Uterine smooth muscle cell (primary cell): ENCODE results near the gene SKIC8. TPM values are rescaled to one million over a fixed set of nuclear protein-coding genes. Genes with fewer than 3 reads are reported as not detected.

Source experiments
- total RNA-seq: library from RNA; depleted of rRNA; stranded (reverse); fragments of >200 nt; gene quantifications from 2 replicates; pipeline ENCODE4 v1.2.3, GENCODE V29; 2014

SKIC8 gene
- 78.7 and 96.1 TPM in 2 replicates for total RNA-seq

DNA sequence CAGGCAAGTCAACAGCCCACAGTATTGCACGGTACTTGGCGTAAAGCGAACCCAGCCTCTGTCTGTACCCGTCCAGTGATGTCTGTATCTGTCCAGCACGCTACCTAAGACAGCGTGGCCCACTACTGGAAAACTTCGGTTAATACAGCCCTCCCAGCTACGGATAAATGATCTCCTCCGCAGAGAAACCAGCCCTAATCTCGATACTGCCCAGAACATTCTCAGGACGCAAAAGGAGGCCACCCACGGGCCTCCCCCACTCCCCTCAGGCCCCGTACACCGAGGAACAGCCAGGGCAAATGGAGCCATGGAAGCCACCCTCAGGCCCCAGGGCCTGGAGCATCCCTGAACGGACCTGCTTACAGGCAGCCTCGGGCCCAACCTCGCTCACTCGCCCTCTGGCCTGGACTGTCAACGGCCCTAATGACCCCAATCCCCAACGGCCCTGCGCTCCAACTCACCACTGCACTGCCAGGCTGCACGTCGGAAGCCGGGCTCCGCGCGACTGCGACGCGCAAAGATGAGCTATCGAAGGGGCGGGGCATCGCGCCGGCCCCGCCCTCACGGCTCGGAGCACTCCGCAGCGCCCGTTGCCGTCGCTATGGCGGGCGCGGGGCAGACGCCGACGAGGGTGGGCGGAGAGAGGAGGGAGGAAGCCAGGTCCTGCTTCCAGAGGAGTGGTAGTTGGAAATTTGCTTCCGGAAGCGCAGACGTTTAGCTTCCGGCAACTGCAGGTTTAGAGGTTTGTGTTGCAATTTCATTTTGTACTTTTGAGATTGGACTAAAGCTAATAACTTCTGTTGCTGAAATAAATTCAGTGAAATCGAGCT, at the start of gene SKIC8:
Gene SKIC8 (minus strand): TSS at position 509 of the 830 bp plus-strand sequence. CDS start 3,923 bp downstream, outside the sequence.

DNA sequence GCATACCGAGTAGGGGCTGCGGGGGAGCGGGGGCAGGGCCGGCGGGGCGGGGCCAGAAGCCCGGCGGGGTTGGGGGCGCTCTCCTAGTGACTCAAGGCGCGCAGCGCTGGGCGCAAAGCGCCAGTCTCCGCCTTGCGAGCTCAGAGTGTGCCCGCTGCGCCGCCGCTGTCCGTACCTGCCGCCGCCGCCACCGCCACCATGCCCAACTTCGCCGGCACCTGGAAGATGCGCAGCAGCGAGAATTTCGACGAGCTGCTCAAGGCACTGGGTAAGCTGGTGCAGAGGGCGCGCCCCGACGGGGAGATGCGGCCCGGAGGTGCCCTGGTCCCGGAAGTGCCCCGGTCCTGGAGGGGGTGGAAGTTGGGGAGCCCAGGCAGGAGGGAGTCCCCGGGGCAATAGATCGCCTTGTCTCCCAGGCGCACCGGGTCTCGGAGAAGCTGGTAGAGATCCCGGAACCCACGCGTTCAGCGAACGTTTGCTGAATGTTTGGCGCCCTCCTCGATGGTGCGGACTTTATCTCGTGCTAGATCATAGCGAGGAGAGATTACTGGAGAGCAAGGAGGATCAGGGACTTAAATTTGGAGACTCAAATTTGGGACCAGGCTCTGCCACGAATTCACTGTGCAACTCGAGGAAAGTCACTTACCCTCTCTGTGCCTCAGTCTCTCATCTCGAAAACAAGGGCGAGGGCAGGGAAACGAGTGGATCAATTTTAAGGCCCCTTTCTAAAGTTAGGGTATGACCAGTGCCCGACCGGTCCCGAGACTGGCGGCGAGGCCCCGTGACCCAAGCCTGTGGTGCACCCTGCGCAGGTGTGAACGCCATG, 41.0 kb upstream of the SKIC8 start, which contains the start of gene CRABP1:
Gene CRABP1 (plus strand): TSS at position 123 of the 826 bp plus-strand sequence. CDS start 76 bp downstream, at position 199.

DNA sequence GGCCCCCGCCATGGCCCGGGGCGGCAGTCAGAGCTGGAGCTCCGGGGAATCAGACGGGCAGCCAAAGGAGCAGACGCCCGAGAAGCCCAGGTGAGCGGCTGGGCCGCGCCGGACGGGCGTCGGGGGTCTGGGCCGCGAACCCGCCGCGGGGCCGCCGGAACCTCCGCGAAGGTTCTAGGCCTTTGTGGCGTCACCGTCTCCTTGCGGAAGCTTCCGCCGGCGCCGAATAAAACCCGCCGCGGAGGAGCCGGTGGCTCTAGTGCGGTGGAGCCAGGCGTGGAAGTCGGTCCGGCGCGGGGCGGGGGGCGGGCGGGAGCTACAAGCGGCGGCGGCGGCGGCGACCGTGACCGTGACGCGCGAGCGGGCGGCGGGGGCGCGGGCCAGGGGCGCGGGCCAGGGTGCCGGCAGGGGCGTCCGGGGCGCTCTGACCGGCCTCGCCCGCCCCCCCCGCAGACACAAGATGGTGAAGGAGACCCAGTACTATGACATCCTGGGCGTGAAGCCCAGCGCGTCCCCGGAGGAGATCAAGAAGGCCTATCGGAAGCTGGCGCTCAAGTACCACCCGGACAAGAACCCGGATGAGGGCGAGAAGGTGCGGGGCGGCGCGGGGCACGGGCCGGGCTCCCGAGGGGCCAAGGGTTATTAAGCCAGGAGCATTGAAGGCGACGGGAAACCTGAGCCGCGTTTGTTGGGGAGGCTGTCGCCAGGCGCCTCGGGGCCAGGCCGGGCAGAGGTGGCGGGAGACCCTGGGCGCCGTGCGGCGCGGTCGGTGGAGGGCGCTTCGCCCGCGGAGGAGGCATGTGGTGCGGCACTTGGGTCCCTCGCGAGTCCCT, 34.9 kb downstream of the SKIC8 start, which contains the start of gene DNAJA4:
Gene DNAJA4 (plus strand): TSS at position 259 of the 833 bp plus-strand sequence. CDS start 202 bp downstream, at position 461.

DNA sequence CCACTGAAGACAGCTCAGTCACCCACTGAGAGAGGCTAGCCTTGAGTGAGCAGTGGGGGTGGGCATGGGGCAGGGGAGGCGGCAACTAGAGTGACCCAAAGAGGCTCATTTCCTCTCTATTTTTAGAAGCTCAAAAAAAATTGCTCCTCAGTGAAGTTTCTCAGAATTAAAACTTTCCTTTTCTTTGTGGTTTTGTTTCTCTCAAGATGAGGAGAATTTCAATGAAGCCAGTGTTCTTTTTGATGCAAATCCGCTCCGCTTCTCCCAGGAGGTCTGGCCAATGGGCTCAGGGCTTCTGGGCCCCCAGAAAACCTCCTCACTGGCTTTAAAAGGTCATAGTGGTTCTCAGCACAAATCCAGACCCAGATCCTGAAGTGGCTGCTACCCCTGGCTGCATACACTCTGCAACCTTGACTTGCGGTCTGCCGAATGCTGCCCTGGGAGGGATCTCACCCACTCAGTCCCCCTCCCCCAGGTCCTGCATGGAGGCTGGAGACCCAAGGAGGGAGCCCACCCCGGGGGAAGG, 64.8 kb downstream of the SKIC8 start, which contains the start of gene ACSBG1:
Gene ACSBG1 (minus strand): TSS at position 51 of the 526 bp plus-strand sequence. CDS start 64 bp downstream, outside the sequence.

Other genes starting within 250 kb of the SKIC8 start
- 26.7 and 57.1 TPM in 2 replicates for gene TBC1D2B, start 221.9 kb downstream of the SKIC8 start, total RNA-seq
- gene SH2D7, start 207.0 kb downstream of the SKIC8 start, total RNA-seq = not detected in 2 replicates
- 1.2 and 3.6 TPM in 2 replicates for gene CIB2, start 168.2 kb downstream of the SKIC8 start, total RNA-seq
- gene IDH3A, start 150.2 kb downstream of the SKIC8 start, total RNA-seq = 39.0 and 67.1 TPM in 2 replicates
- gene ACSBG1, start 65.0 kb downstream of the SKIC8 start, total RNA-seq = under 0.01 and 0.25 TPM in 2 replicates
- gene DNAJA4, start 35.0 kb downstream of the SKIC8 start, total RNA-seq = 5.4 and 5.9 TPM in 2 replicates
- not detected in 2 replicates for gene CRABP1, start 40.7 kb upstream of the SKIC8 start, total RNA-seq
- gene IREB2, start 138.6 kb upstream of the SKIC8 start, total RNA-seq = 23.4 and 25.9 TPM in 2 replicates
- 2.7 and 4.9 TPM in 2 replicates for gene HYKK, start 208.0 kb upstream of the SKIC8 start, total RNA-seq
- gene PSMA4, start 240.8 kb upstream of the SKIC8 start, total RNA-seq = 221 and 428 TPM in 2 replicates